Activated CD8-positive, alpha-beta memory T cell treated with anti-CD3 and anti-CD28 coated beads, Interleukin-2, amount 10 ng/mL, durations not matched to agents 7 days and 5 days (primary cell): ENCODE measurements around the gene PSMD4. TPM values are rescaled to one million over a fixed set of nuclear protein-coding genes. Genes with fewer than 3 reads are reported as not detected.
A peak's percentile ranks its signal among the peaks of the same experiment; 100 is the strongest.
"Not testable (repeated sequence)": the region's sequence is repeated elsewhere in the genome, so short reads cannot be mapped to it uniquely, and the experiment has no call there.

ENCODE experiments used
- ATAC-seq: fragments of 150-1000 bp; cut with Tn5 transposase; one replicate; pipeline ENCODE4 v1.10.0; 2021; ENCODE audit warnings: moderate library complexity
- CTCF ChIA-PET: fragments of 350-600 bp; sonication (Branson Sonifier 250); formaldehyde crosslinking; loops from one replicate; lab custom pipeline; 2021; ENCODE audit warnings: antibody characterized with exemption; lab: Charles Lee
- DNase-seq: peaks from one replicate; pipeline ENCODE4 v3.0.0-alpha.2; 2020
- H3K27ac Mint-ChIP-seq: one replicate; pipeline ENCODE4 v1.8.0; 2021; ENCODE audit warnings: mild to moderate bottlenecking, mixed read lengths
- H3K27me3 Mint-ChIP-seq: one replicate; pipeline ENCODE4 v1.8.0; 2021; ENCODE audit warnings: mixed read lengths
- H3K36me3 Mint-ChIP-seq: one replicate; pipeline ENCODE4 v1.8.0; 2021; ENCODE audit warnings: mild to moderate bottlenecking, mixed read lengths
- H3K4me1 Mint-ChIP-seq: one replicate; pipeline ENCODE4 v1.8.0; 2021; ENCODE audit warnings: mixed read lengths
- H3K4me3 Mint-ChIP-seq: one replicate; pipeline ENCODE4 v1.8.0; 2021; ENCODE audit warnings: mild to moderate bottlenecking, moderate library complexity, mixed read lengths
- H3K9me3 Mint-ChIP-seq: one replicate; pipeline ENCODE4 v1.8.0; 2022; ENCODE audit warnings: low read depth, mixed read lengths
- total RNA-seq, 2 experiments: library from RNA; stranded (reverse); gene quantifications; one replicate each; pipeline ENCODE4 v1.2.3, GENCODE V29; 2021

PSMD4 gene
- total RNA-seq, 2 experiments from 2014 or later = 187 to 223 TPM

- CTCF ChIA-PET = interaction anchor here (0.8 kb wide), 1 partner anchor 90 kb away, joined by 3 read pairs; the partner anchor contains the start of gene TNFAIP8L2
- no peak for ATAC-seq
These were observed 7.7 kb upstream of the PSMD4 start for GRCh38 chr1:151246786-151247185.

GRCh38 chr1:151251656-151252470 is 2.7 kb upstream of the PSMD4 start:
- CTCF ChIA-PET = interaction anchor here (0.5 to 3.5 kb wide), 43 partner anchors 10 to 227 kb away, joined by 3 to 27 read pairs (median 4); partner anchors contain the start of genes C1orf56, GABPB2, PI4KB and PIP5K1A
- H3K27me3 Mint-ChIP-seq = no peaks in the 10 kb centered on the region

More at GRCh38 chr1:151246786-151247185, 7.7 kb upstream of the PSMD4 start:
- H3K27ac Mint-ChIP-seq = no peak overlapping the region
- peaks cover 4% of the 10 kb centered on the region for H3K4me1 Mint-ChIP-seq
- H3K36me3 Mint-ChIP-seq = peaks cover 50% of the 10 kb centered on the region
- H3K9me3 Mint-ChIP-seq = no peaks in the 10 kb centered on the region
- DNase-seq = no peak
- no peaks in the 10 kb centered on the region for H3K27me3 Mint-ChIP-seq
- no peak overlapping the region for H3K4me3 Mint-ChIP-seq

GRCh38 chr1:151255381-151255780 is 847 bp downstream of the PSMD4 start:
- CTCF ChIA-PET = interaction anchor here (1.0 to 1.4 kb wide), 3 partner anchors 15 to 156 kb away, joined by 3 to 5 read pairs (median 3); no protein-coding TSS in a partner anchor
- DNase-seq = no peak

More at GRCh38 chr1:151251656-151252470, 2.7 kb upstream of the PSMD4 start:
- DNase-seq (peak; percentile 81), ATAC-seq (peak; percentile 43)
- Mint-ChIP-seq H3K36me3 (peaks cover 30% of the 10 kb centered on the region), H3K27ac (no peak overlapping the region), H3K4me1 (peaks cover 22% of the 10 kb centered on the region), H3K4me3 (no peak overlapping the region), H3K9me3 (no peaks in the 10 kb centered on the region)

GRCh38 chr1:151259351-151259750 is 4.8 kb downstream of the PSMD4 start:
- Mint-ChIP-seq H3K4me3 (no peak overlapping the region), H3K4me1 (peaks cover 29% of the 10 kb centered on the region), H3K36me3 (peaks cover 29% of the 10 kb centered on the region), H3K9me3 (no peaks in the 10 kb centered on the region), H3K27ac (no peak overlapping the region), H3K27me3 (no peaks in the 10 kb centered on the region)
- no peak for ATAC-seq
- no peak for DNase-seq
- CTCF ChIA-PET = no interaction called here

More at GRCh38 chr1:151255381-151255780, 847 bp downstream of the PSMD4 start:
- ATAC-seq = no peak
- Mint-ChIP-seq H3K9me3 (no peaks in the 10 kb centered on the region), H3K4me3 (peak overlapping the region; percentile 94), H3K4me1 (peaks cover 35% of the 10 kb centered on the region), H3K36me3 (peaks cover 22% of the 10 kb centered on the region), H3K27me3 (no peaks in the 10 kb centered on the region), H3K27ac (peak overlapping the region; percentile 92)

- H3K4me1 Mint-ChIP-seq = no peaks in the 10 kb centered on the region
- H3K36me3 Mint-ChIP-seq = peaks cover 41% of the 10 kb centered on the region
- no peaks in the 10 kb centered on the region for H3K27me3 Mint-ChIP-seq
- H3K9me3 Mint-ChIP-seq = no peaks in the 10 kb centered on the region
- no peak overlapping the region for H3K27ac Mint-ChIP-seq
- CTCF ChIA-PET = interaction anchor here (1.4 kb wide), 1 partner anchor 11 kb away, joined by 3 read pairs; no protein-coding TSS in a partner anchor
- no peak for ATAC-seq
- DNase-seq = no peak
- no peak overlapping the region for H3K4me3 Mint-ChIP-seq
These were observed 11.1 kb downstream of the PSMD4 start for GRCh38 chr1:151265446-151266236.

GRCh38 chr1:151266315-151266714 is 11.8 kb downstream of the PSMD4 start:
- H3K9me3 Mint-ChIP-seq = no peaks in the 10 kb centered on the region
- CTCF ChIA-PET = no interaction called here
- ATAC-seq (no peak), DNase-seq (no peak)
- no peak overlapping the region for H3K4me3 Mint-ChIP-seq
- H3K27me3 Mint-ChIP-seq = no peaks in the 10 kb centered on the region
- H3K36me3 Mint-ChIP-seq = peaks cover 42% of the 10 kb centered on the region
- no peak overlapping the region for H3K27ac Mint-ChIP-seq
- no peaks in the 10 kb centered on the region for H3K4me1 Mint-ChIP-seq

GRCh38 chr1:151266821-151267220 is 12.3 kb downstream of the PSMD4 start:
- no peak for DNase-seq
- Mint-ChIP-seq H3K4me1 (no peaks in the 10 kb centered on the region), H3K4me3 (no peak overlapping the region), H3K36me3 (peaks cover 44% of the 10 kb centered on the region), H3K9me3 (no peaks in the 10 kb centered on the region), H3K27me3 (no peaks in the 10 kb centered on the region), H3K27ac (no peak overlapping the region)
- CTCF ChIA-PET = interaction anchor here (1.0 kb wide), 1 partner anchor 15 kb away, joined by 3 read pairs; no protein-coding TSS in a partner anchor
- ATAC-seq = no peak

GRCh38 chr1:151267760-151268159 is 13.2 kb downstream of the PSMD4 start:
- CTCF ChIA-PET = interaction anchor here (1.0 to 1.1 kb wide), 2 partner anchors 16 kb away, joined by 3 read pairs; no protein-coding TSS in a partner anchor
- no peaks in the 10 kb centered on the region for H3K9me3 Mint-ChIP-seq
- H3K27me3 Mint-ChIP-seq = no peaks in the 10 kb centered on the region
- ATAC-seq (no peak), DNase-seq (no peak)
- no peaks in the 10 kb centered on the region for H3K4me1 Mint-ChIP-seq
- H3K4me3 Mint-ChIP-seq = no peak overlapping the region
- H3K36me3 Mint-ChIP-seq = peaks cover 43% of the 10 kb centered on the region
- H3K27ac Mint-ChIP-seq = no peak overlapping the region

- CTCF ChIA-PET = interaction anchor here (1.1 kb wide), 1 partner anchor 66 kb away, joined by 4 read pairs; no protein-coding TSS in a partner anchor
These were observed 19.5 kb downstream of the PSMD4 start for GRCh38 chr1:151273924-151274466.

GRCh38 chr1:151275341-151275740 is 20.8 kb downstream of the PSMD4 start:
- CTCF ChIA-PET, H3K4me3 Mint-ChIP-seq, H3K9me3 Mint-ChIP-seq, ATAC-seq, DNase-seq, H3K27ac Mint-ChIP-seq, H3K27me3 Mint-ChIP-seq, H3K36me3 Mint-ChIP-seq: not testable (repeated sequence)
- peaks cover 14% of the 10 kb centered on the region for H3K4me1 Mint-ChIP-seq

More at GRCh38 chr1:151273924-151274466, 19.5 kb downstream of the PSMD4 start:
- Mint-ChIP-seq H3K36me3 (peaks cover 10% of the 10 kb centered on the region), H3K27ac (no peak overlapping the region), H3K4me3 (no peak overlapping the region), H3K4me1 (peaks cover 13% of the 10 kb centered on the region), H3K9me3 (no peaks in the 10 kb centered on the region), H3K27me3 (no peaks in the 10 kb centered on the region)
- ATAC-seq = no peak
- no peak for DNase-seq

- H3K9me3 Mint-ChIP-seq = no peaks in the 10 kb centered on the region
- CTCF ChIA-PET = interaction anchor here (0.7 to 1.6 kb wide), 6 partner anchors 12 to 206 kb away, joined by 3 to 7 read pairs (median 4); no protein-coding TSS in a partner anchor
- H3K4me3 Mint-ChIP-seq = no peak overlapping the region
- H3K36me3 Mint-ChIP-seq = peaks cover 5% of the 10 kb centered on the region
- H3K27me3 Mint-ChIP-seq = no peaks in the 10 kb centered on the region
- no peak for ATAC-seq
- no peak for DNase-seq
- peaks cover 18% of the 10 kb centered on the region for H3K4me1 Mint-ChIP-seq
- peak overlapping the region; percentile 29 for H3K27ac Mint-ChIP-seq
These were observed 22.7 kb downstream of the PSMD4 start for GRCh38 chr1:151277249-151277648.

- DNase-seq = peak; percentile 97
These were observed 26.9 kb downstream of the PSMD4 start for GRCh38 chr1:151281225-151281968.

More at GRCh38 chr1:151281225-151281968, 26.9 kb downstream of the PSMD4 start:
- Mint-ChIP-seq H3K9me3 (no peaks in the 10 kb centered on the region), H3K27me3 (no peaks in the 10 kb centered on the region), H3K4me1 (peaks cover 34% of the 10 kb centered on the region), H3K27ac (peak overlapping the region; percentile 99), H3K36me3 (peaks cover 9% of the 10 kb centered on the region), H3K4me3 (peak overlapping the region; percentile 99)
- peak; percentile 41 for ATAC-seq
- CTCF ChIA-PET = interaction anchor here (0.7 to 4.2 kb wide), 15 partner anchors 9 to 721 kb away, joined by 3 to 25 read pairs (median 4); partner anchors contain the start of genes PI4KB and PSMB4
